Retina (tissue), 1 donor: ENCODE results near the gene CCL22.
"Not testable (repeated sequence)": the region's sequence is repeated elsewhere in the genome, so short reads cannot be mapped to it uniquely, and the experiment has no call there.

ENCODE experiments used
- DNase-seq: peaks from one replicate; pipeline ENCODE4 v3.0.0-alpha.2; 2016

Gene CCL22

GRCh38 chr16:57396786-57397185 is 38.2 kb downstream of the CCL22 start:
- DNase-seq: no peak

GRCh38 chr16:57397493-57397892 is 38.9 kb downstream of the CCL22 start:
- not testable (repeated sequence) for DNase-seq

GRCh38 chr16:57401943-57402640 is 43.5 kb downstream of the CCL22 start:
- DNase-seq: no peak

GRCh38 chr16:57403965-57404817 is 45.6 kb downstream of the CCL22 start, which contains the start of gene CCL17:
TSS of gene CCL17 (plus strand) at chr16:57404767. CDS start at chr16:57413933, 9,166 bp downstream.
- no peak for DNase-seq

- DNase-seq: no peak
Measured at GRCh38 chr16:57405097-57405496, 46.5 kb downstream of the CCL22 start.

- no peak for DNase-seq
Measured at GRCh38 chr16:57406881-57407280, 48.3 kb downstream of the CCL22 start.

GRCh38 chr16:57407521-57408353 is 49.2 kb downstream of the CCL22 start:
- no peak for DNase-seq

- DNase-seq: no peak
Measured at GRCh38 chr16:57409065-57409464, 50.5 kb downstream of the CCL22 start.

- no peak for DNase-seq
Measured at GRCh38 chr16:57409870-57410587, 51.4 kb downstream of the CCL22 start.

- DNase-seq: peak; percentile 33
Measured at GRCh38 chr16:57411362-57411976, 52.9 kb downstream of the CCL22 start.

GRCh38 chr16:57412584-57412983 is 54.0 kb downstream of the CCL22 start:
- DNase-seq: no peak

- DNase-seq: no peak
Measured at GRCh38 chr16:57413301-57413730, 54.7 kb downstream of the CCL22 start.

GRCh38 chr16:57413733-57414132 is 55.1 kb downstream of the CCL22 start:
- DNase-seq: no peak
